Fibroblast of the aortic adventitia (primary cell): ENCODE data around the gene TMEM231. TPM values are rescaled to one million over a fixed set of nuclear protein-coding genes. Genes with fewer than 3 reads are reported as not detected.

Experiments used
- DNase-seq: peaks from one replicate; pipeline ENCODE4 v3.0.0-alpha.2; 2010; ENCODE audit warnings: low read depth
- H3K4me3 ChIP-seq: 2 replicates; pipeline ENCODE4 v1.5.1; 2011; ENCODE audit warnings: low read depth, mild to moderate bottlenecking, control low read depth, low read length, moderate library complexity
- CTCF ChIP-seq: IDR thresholded peaks from 2 replicates; pipeline ENCODE4 v1.5.1; 2011; ENCODE audit warnings: mild to moderate bottlenecking, low read length, control low read depth, inconsistent platforms; ENCODE audit not compliant: insufficient read depth
- total RNA-seq: library from RNA; depleted of rRNA; stranded (reverse); fragments of >200 nt; gene quantifications from 2 replicates; pipeline ENCODE4 v1.2.3, GENCODE V29; 2012; ENCODE audit warnings: low replicate concordance

The TMEM231 gene
- total RNA-seq, 1 donor: 13.9 TPM

GRCh38 chr16:75537776-75538175 lies 18.3 kb downstream of the TMEM231 start:
- no peak for TF ChIP-seq CTCF
- DNase-seq: no peak
- H3K4me3 ChIP-seq: no peak overlapping the region

GRCh38 chr16:75535901-75536300 lies 20.2 kb downstream of the TMEM231 start, which contains the start of gene CHST5:
TSS of gene CHST5 (minus strand) at chr16:75536108. CDS start at chr16:75530384, 5,724 bp downstream.
- no peak within 1 kb of the TSS for H3K4me3 ChIP-seq
- no peak for DNase-seq
- TF ChIP-seq CTCF: no peak

GRCh38 chr16:75535211-75535843 lies 20.7 kb downstream of the TMEM231 start:
- DNase-seq: no peak
- no peak overlapping the region for H3K4me3 ChIP-seq
- TF ChIP-seq CTCF: no peak

- H3K4me3 ChIP-seq: no peak overlapping the region
- no peak for DNase-seq
- no peak for TF ChIP-seq CTCF
These were observed 21.4 kb downstream of the TMEM231 start for GRCh38 chr16:75534560-75535205.

GRCh38 chr16:75532791-75533190 lies 23.3 kb downstream of the TMEM231 start:
- H3K4me3 ChIP-seq: no peak overlapping the region
- no peak for TF ChIP-seq CTCF
- no peak for DNase-seq

- H3K4me3 ChIP-seq: no peak overlapping the region
- no peak for DNase-seq
- TF ChIP-seq CTCF: no peak
These were observed 23.8 kb downstream of the TMEM231 start for GRCh38 chr16:75532142-75532765.
